MCF 10A (cell line): ENCODE results near the gene HLCS. TPM values are rescaled to one million over a fixed set of nuclear protein-coding genes. Genes with fewer than 3 reads are reported as not detected.

Experiments used
- BruUV-seq: library from RNA; stranded (reverse); fragments of 400-500 nt; replicated peaks from 2 replicates; lab custom pipeline; 2021; lab: Mats Ljungman, UMichigan
- CTCF ChIA-PET: fragments of 300-600 bp; sonication (Branson Sonifier 250); formaldehyde crosslinking; extraction: SDS; loops from one replicate; lab custom pipeline; 2021; ENCODE audit warnings: antibody characterized with exemption, inconsistent platforms; lab: Yijun Ruan, JAX
- POLR2A ChIA-PET: fragments of 300-600, 350-650 bp; sonication (Branson Sonifier 250); formaldehyde crosslinking; extraction: SDS; loops from one replicate; lab custom pipeline; 2020; ENCODE audit warnings: antibody characterized with exemption, inconsistent platforms; lab: Yijun Ruan, JAX
- DNase-seq: peaks from one replicate; pipeline ENCODE4 v3.0.0-alpha.2; 2018; ENCODE audit not compliant: unreplicated experiment
- H3K27ac Mint-ChIP-seq: one replicate; pipeline ENCODE4 v1.8.0; 2022; ENCODE audit warnings: mild to moderate bottlenecking, low read depth, mixed read lengths; ENCODE audit not compliant: unreplicated experiment
- H3K27me3 Mint-ChIP-seq: one replicate; pipeline ENCODE4 v1.8.0; 2022; ENCODE audit warnings: mixed read lengths; ENCODE audit not compliant: insufficient read depth, unreplicated experiment
- H3K36me3 Mint-ChIP-seq: one replicate; pipeline ENCODE4 v1.8.0; 2022; ENCODE audit warnings: mild to moderate bottlenecking, moderate library complexity, mixed read lengths; ENCODE audit not compliant: insufficient read depth, unreplicated experiment
- H3K4me1 Mint-ChIP-seq: one replicate; pipeline ENCODE4 v1.8.0; 2022; ENCODE audit warnings: mixed read lengths; ENCODE audit not compliant: insufficient read depth, unreplicated experiment
- H3K4me3 Mint-ChIP-seq: one replicate; pipeline ENCODE4 v1.8.0; 2022; ENCODE audit warnings: mild to moderate bottlenecking, moderate library complexity, mixed read lengths; ENCODE audit not compliant: unreplicated experiment
- H3K9me3 Mint-ChIP-seq: one replicate; pipeline ENCODE4 v1.8.0; 2022; ENCODE audit warnings: mixed read lengths; ENCODE audit not compliant: unreplicated experiment
- intact Hi-C: fragments of 100-400 bp; cut with micrococcal nuclease; formaldehyde crosslinking; loops from 2 replicates; pipeline ENCODE4 v1.14.1; 2022
- total RNA-seq: library from RNA; stranded (reverse); gene quantifications from 2 replicates; pipeline ENCODE4 v1.2.3, GENCODE V29; 2022
- TF ChIP-seq, protein P1 (sequence below): fragments of 200-600 bp; IDR thresholded peaks from one replicate; pipeline ENCODE4 v1.8.0; 2022; ENCODE audit warnings: antibody characterized with exemption, mild to moderate bottlenecking; ENCODE audit not compliant: unreplicated experiment

The HLCS gene
- total RNA-seq, 1 experiment from 2014 or later, result 46.1 TPM

- intact Hi-C loops, result no loop called here
- H3K4me1 Mint-ChIP-seq, result no peaks in the 10 kb centered on the region
- no TSS peak for BruUV-seq
- no peaks in the 10 kb centered on the region for H3K9me3 Mint-ChIP-seq
- no peak for DNase-seq
- H3K27me3 Mint-ChIP-seq, result no peaks in the 10 kb centered on the region
- no peaks in the 10 kb centered on the region for H3K36me3 Mint-ChIP-seq
- no peak overlapping the region for H3K4me3 Mint-ChIP-seq
- ChIA-PET CTCF (interaction anchor here (0.5 to 1.8 kb wide), 2 partner anchors 264 to 303 kb away, joined by 3 to 5 read pairs; no protein-coding TSS in a partner anchor), POLR2A (no interaction called here)
- TF ChIP-seq, protein P1, sequence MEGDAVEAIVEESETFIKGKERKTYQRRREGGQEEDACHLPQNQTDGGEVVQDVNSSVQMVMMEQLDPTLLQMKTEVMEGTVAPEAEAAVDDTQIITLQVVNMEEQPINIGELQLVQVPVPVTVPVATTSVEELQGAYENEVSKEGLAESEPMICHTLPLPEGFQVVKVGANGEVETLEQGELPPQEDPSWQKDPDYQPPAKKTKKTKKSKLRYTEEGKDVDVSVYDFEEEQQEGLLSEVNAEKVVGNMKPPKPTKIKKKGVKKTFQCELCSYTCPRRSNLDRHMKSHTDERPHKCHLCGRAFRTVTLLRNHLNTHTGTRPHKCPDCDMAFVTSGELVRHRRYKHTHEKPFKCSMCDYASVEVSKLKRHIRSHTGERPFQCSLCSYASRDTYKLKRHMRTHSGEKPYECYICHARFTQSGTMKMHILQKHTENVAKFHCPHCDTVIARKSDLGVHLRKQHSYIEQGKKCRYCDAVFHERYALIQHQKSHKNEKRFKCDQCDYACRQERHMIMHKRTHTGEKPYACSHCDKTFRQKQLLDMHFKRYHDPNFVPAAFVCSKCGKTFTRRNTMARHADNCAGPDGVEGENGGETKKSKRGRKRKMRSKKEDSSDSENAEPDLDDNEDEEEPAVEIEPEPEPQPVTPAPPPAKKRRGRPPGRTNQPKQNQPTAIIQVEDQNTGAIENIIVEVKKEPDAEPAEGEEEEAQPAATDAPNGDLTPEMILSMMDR, result no peak
- no peak overlapping the region for H3K27ac Mint-ChIP-seq
Measured at GRCh38 chr21:36806103-36806502, 160.4 kb downstream of the HLCS start.

GRCh38 chr21:36804874-36805611 is 161.4 kb downstream of the HLCS start:
- CTCF ChIA-PET, result interaction anchor here (0.6 kb wide), 1 partner anchor 11 kb away, joined by 3 read pairs; no protein-coding TSS in a partner anchor
- no peaks in the 10 kb centered on the region for H3K9me3 Mint-ChIP-seq
- BruUV-seq, result no TSS peak

DNA sequence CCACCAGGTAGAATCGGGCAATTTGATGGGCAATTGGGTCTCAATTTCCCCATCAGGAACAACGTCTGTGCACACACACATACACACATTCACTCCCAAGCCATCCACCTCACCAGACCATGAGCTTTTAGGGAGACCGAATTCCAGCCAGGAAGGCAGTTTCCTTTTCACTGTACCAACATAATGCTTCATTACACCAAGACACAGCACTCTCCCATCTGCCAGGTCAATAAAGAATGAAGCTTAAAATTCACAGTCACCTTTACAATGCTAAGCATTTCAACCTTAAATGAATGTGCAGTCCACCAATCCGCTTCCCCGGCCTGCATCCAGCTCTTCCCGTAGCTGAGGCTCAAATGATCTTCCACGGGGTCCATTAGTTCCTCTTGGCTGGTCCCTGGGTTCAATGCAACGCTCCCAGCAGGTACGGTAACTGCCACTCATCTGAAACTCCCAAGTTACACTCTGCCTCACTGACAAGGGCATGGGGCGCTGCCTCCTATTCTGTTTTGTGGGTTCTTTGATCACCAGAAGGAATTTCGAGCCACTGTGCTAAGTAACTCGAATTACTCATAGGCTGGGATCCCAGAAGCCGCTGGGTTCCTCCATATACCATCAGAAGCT is 162.5 kb downstream of the HLCS start:
- CTCF ChIA-PET, result no interaction called here
- TF ChIP-seq, protein P1, result no peak
- no peaks in the 10 kb centered on the region for H3K27me3 Mint-ChIP-seq
- H3K27ac Mint-ChIP-seq, result no peak overlapping the region
- no TSS peak for BruUV-seq
- intact Hi-C loops, result no loop called here
- DNase-seq, result no peak
- POLR2A ChIA-PET, result interaction anchor here (0.7 kb wide), 1 partner anchor 44 kb away, joined by 4 read pairs; no protein-coding TSS in a partner anchor
- no peak overlapping the region for H3K4me3 Mint-ChIP-seq
- H3K36me3 Mint-ChIP-seq, result peaks cover 6% of the 10 kb centered on the region
- no peaks in the 10 kb centered on the region for H3K9me3 Mint-ChIP-seq
- no peaks in the 10 kb centered on the region for H3K4me1 Mint-ChIP-seq

More at GRCh38 chr21:36804874-36805611, 161.4 kb downstream of the HLCS start:
- intact Hi-C loops, result no loop called here
- Mint-ChIP-seq H3K36me3 (peaks cover 3% of the 10 kb centered on the region), H3K27me3 (no peaks in the 10 kb centered on the region), H3K4me3 (no peak overlapping the region), H3K27ac (no peak overlapping the region), H3K4me1 (no peaks in the 10 kb centered on the region)
- no peak for DNase-seq
- TF ChIP-seq, protein P1, result no peak
- POLR2A ChIA-PET, result no interaction called here

DNA sequence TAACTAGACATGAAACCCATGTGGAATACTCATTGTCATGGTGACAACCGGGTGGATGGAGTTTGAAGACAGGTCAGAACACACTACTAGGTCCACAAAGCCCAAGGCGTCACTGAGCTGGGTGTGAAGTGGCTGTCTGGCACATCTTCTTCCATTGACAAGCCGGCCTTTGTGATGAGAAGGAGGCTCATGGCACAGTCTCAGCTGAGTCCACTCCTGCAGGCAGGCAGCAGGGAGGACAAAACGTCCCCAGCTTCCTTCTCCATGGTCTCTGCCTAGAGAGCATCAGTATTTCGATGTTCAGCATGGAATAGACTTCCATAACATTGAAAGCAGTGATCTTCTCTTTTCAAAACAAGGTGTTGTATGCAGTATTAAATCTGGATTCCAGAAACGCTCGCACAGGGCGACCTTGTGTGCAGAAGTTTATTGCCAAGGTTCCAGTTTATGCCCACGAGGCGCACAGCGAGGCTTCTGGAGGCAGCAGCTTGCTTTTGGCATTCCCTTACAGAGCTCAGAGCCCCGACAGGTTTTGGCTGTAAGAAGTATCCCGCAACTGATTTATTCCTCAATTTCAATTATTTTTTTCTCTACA is 163.3 kb downstream of the HLCS start:
- ChIA-PET CTCF (interaction anchor here (0.6 kb wide), 1 partner anchor 414 kb away, joined by 3 read pairs; no protein-coding TSS in a partner anchor), POLR2A (interaction anchor here (0.7 kb wide), 1 partner anchor 45 kb away, joined by 4 read pairs; no protein-coding TSS in a partner anchor)
- no TSS peak for BruUV-seq
- H3K4me1 Mint-ChIP-seq, result no peaks in the 10 kb centered on the region
- no peak for DNase-seq
- no peak overlapping the region for H3K27ac Mint-ChIP-seq
- intact Hi-C loops, result no loop called here
- TF ChIP-seq, protein P1, result no peak
- H3K36me3 Mint-ChIP-seq, result peaks cover 6% of the 10 kb centered on the region
- no peaks in the 10 kb centered on the region for H3K27me3 Mint-ChIP-seq
- H3K9me3 Mint-ChIP-seq, result peaks cover under 1% of the 10 kb centered on the region
- no peak overlapping the region for H3K4me3 Mint-ChIP-seq
